WI38 (cell line): ENCODE data around the gene ABHD12B.

Experiments used
- H3K4me3 ChIP-seq: 2 replicates; pipeline ENCODE4 v1.5.1; 2011; ENCODE audit warnings: low read depth, mild to moderate bottlenecking, control low read depth, low read length
- TF ChIP-seq, protein P1 (sequence below): IDR thresholded peaks from 2 replicates; pipeline ENCODE4 v1.5.1; 2012; ENCODE audit warnings: low read depth, mild to moderate bottlenecking, control low read depth, low read length

ABHD12B gene

GRCh38 chr14:50834802-50835276, 37.0 kb upstream of the ABHD12B start:
- no peak overlapping the region for H3K4me3 ChIP-seq
- TF ChIP-seq, protein P1, sequence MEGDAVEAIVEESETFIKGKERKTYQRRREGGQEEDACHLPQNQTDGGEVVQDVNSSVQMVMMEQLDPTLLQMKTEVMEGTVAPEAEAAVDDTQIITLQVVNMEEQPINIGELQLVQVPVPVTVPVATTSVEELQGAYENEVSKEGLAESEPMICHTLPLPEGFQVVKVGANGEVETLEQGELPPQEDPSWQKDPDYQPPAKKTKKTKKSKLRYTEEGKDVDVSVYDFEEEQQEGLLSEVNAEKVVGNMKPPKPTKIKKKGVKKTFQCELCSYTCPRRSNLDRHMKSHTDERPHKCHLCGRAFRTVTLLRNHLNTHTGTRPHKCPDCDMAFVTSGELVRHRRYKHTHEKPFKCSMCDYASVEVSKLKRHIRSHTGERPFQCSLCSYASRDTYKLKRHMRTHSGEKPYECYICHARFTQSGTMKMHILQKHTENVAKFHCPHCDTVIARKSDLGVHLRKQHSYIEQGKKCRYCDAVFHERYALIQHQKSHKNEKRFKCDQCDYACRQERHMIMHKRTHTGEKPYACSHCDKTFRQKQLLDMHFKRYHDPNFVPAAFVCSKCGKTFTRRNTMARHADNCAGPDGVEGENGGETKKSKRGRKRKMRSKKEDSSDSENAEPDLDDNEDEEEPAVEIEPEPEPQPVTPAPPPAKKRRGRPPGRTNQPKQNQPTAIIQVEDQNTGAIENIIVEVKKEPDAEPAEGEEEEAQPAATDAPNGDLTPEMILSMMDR = no peak

DNA sequence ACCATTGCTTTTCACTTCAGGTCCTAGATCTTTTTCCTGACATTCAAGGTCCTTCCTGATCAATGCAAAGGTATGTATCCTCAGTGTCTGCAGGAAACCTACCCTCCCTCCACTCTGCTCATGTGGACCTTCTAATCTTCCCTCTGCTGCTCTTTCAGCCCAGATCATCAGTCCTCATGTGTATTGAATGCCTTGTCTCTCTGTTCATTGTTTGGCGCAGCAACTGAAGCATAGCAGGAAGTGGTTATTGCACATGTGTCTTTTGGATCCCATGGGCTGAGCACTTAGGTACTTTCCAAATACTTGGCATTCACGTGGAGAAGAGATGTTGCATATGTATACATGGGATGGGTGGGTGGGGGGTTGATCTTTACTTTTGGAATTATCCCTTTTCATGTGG, 36.6 kb upstream of the ABHD12B start:
- H3K4me3 ChIP-seq = no peak overlapping the region
- TF ChIP-seq, protein P1 = no peak

DNA sequence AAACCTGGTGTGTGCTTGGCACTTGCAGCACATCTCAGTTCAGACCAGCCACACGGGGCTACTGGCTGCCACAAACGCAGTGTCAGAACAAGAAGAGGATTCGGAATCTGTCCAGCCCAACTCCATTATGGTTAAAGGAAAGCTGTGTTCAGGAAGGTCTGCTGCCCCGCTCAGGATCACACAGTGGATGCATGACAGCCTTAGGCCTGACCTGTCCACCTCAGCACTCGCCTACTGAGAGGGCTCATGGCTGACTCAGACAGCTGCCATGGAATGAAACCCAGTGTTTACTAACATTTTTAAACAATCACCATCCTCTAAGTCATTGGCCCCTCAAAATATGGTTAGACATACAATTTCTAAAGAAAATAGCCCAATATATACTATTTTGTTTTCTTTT, 35.3 kb upstream of the ABHD12B start:
- TF ChIP-seq, protein P1 = no peak
- H3K4me3 ChIP-seq = no peak overlapping the region

DNA sequence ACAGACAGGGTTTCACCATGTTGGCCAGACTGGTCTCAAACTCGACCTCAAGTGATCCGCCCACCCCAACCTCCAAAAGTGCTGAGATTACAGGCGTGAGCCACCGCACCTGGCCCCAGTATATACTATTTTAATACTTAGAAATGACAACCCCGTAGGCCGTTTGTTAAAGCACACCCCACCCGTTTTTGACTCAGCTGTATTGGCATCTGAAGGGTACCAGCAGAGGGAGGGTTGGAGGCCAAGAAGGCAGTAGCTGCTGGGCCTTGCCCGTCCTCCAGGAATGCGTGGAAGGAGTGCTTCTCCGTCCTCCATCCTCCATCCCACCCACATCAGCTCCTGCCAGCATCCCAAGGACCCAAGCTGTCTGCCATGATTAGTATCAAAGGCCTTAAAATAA, 34.6 kb upstream of the ABHD12B start:
- TF ChIP-seq, protein P1 = no peak

GRCh38 chr14:50837850-50838470, 33.9 kb upstream of the ABHD12B start:
- TF ChIP-seq, protein P1 = no peak
- H3K4me3 ChIP-seq = no peak overlapping the region

More for the DNA sequence above, 34.6 kb upstream of the ABHD12B start:
- no peak overlapping the region for H3K4me3 ChIP-seq

DNA sequence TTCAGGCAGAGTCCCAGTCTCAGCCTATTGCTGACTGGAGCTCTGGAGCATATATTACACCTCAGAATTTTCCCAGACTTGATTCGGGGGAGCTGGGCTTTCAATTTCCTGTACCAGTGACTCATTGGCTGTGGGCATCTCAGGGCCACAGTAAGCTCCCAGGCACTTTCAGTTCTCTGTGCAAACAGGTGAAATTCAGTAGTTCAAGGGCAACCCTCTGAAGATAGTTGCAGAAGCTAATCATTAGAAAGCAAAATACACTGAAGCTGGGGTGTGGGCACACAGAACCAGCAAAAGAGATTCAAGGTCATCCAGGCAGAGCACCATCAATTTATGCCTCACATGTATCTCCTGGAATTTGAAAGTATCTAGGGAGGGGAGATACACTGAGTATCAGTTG, 32.8 kb upstream of the ABHD12B start:
- TF ChIP-seq, protein P1 = no peak
- no peak overlapping the region for H3K4me3 ChIP-seq

- TF ChIP-seq, protein P1 = no peak
- H3K4me3 ChIP-seq = no peak overlapping the region
Observed at GRCh38 chr14:50839691-50840090, 32.2 kb upstream of the ABHD12B start.
